ENCODE measurements around the gene YPEL2.

DNA sequence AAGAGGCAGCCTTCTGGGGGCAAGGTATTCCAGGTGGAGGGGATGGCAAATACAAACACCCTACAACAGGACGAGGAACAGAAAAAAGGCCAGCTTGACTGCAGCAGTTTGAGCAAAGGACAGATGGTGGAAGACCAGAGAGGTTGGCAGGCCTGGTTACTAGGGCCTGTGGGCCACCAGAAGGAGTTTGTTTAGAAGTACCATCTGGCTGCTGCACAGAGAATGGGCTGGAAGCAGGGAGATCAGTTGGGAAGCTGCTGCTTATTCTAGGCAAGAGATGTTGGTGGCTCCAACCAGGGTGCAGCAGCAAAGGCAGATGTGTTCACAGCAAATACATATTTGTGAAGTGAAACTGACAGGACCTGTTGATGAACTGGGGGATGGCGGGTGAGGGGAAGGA is 2.9 kb upstream of the YPEL2 start:
- TF ChIP-seq CTCF (IDR thresholded peaks at IDR 0.05) (no peak), CBFB (CRISPR knock-in tag; IDR thresholded peaks at IDR 0.05; ENCODE audit: low read depth) (no peak), ZBTB43 (CRISPR knock-in tag; IDR thresholded peaks at IDR 0.05) (no peak), CREB1 (CRISPR knock-in tag; IDR thresholded peaks at IDR 0.05) (no peak), AFF4 (CRISPR knock-in tag; IDR thresholded peaks at IDR 0.05; ENCODE audit: borderline replicate concordance) (no peak), GABPB1 (CRISPR knock-in tag; IDR thresholded peaks at IDR 0.05) (no peak)
- TF ChIP-seq, protein P1, sequence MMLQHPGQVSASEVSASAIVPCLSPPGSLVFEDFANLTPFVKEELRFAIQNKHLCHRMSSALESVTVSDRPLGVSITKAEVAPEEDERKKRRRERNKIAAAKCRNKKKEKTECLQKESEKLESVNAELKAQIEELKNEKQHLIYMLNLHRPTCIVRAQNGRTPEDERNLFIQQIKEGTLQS (CRISPR knock-in tag; conservative IDR thresholded peaks at IDR 0.05) = no peak

Measured in WTC11 (cell line).